Measurements from ENCODE around the gene CAMSAP2. TPM values are rescaled to one million over a fixed set of nuclear protein-coding genes. Genes with fewer than 3 reads are reported as not detected.

The CAMSAP2 gene, protein sequence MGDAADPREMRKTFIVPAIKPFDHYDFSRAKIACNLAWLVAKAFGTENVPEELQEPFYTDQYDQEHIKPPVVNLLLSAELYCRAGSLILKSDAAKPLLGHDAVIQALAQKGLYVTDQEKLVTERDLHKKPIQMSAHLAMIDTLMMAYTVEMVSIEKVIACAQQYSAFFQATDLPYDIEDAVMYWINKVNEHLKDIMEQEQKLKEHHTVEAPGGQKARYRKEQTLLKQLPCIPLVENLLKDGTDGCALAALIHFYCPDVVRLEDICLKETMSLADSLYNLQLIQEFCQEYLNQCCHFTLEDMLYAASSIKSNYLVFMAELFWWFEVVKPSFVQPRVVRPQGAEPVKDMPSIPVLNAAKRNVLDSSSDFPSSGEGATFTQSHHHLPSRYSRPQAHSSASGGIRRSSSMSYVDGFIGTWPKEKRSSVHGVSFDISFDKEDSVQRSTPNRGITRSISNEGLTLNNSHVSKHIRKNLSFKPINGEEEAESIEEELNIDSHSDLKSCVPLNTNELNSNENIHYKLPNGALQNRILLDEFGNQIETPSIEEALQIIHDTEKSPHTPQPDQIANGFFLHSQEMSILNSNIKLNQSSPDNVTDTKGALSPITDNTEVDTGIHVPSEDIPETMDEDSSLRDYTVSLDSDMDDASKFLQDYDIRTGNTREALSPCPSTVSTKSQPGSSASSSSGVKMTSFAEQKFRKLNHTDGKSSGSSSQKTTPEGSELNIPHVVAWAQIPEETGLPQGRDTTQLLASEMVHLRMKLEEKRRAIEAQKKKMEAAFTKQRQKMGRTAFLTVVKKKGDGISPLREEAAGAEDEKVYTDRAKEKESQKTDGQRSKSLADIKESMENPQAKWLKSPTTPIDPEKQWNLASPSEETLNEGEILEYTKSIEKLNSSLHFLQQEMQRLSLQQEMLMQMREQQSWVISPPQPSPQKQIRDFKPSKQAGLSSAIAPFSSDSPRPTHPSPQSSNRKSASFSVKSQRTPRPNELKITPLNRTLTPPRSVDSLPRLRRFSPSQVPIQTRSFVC (N-terminal part only)
- 15.0 to 26.2 TPM (median 18.8 TPM) in 5 replicates for total RNA-seq (2022; extraction: Qiagen RNA extraction)

DNA sequence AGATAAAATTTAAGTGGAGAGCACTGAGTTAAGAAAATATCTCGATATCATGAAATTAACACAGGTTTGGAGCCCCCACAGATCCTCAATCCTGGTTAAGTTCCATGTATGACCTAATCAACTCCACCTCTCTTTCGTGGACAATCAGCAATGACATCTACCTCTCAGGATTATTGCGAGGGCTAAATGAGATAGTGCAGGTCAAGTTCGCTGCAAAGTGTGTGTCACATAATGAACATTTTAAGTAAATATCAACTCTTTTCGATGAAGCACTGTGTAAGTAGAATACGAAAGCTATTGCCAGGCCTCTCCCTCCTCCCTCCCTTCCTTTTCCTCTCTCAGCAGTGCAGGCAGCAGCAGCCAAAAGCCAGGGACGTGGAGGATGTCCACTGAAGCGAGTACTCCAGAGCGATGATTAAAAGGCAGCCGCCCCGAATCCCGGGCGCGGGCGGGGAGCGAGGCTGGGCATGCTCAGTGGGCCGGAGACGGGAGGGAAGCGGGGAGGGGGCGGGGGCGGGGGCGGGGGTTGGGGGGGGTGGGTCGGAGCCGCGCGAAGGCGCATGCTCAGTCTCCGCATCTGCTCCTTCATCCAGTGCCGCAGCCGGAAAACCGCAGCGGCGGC is at the start of gene CAMSAP2:
TSS of gene CAMSAP2 (plus strand) at position 567 of the 622 bp plus-strand sequence. CDS start 935 bp downstream, outside the sequence.

DNA sequence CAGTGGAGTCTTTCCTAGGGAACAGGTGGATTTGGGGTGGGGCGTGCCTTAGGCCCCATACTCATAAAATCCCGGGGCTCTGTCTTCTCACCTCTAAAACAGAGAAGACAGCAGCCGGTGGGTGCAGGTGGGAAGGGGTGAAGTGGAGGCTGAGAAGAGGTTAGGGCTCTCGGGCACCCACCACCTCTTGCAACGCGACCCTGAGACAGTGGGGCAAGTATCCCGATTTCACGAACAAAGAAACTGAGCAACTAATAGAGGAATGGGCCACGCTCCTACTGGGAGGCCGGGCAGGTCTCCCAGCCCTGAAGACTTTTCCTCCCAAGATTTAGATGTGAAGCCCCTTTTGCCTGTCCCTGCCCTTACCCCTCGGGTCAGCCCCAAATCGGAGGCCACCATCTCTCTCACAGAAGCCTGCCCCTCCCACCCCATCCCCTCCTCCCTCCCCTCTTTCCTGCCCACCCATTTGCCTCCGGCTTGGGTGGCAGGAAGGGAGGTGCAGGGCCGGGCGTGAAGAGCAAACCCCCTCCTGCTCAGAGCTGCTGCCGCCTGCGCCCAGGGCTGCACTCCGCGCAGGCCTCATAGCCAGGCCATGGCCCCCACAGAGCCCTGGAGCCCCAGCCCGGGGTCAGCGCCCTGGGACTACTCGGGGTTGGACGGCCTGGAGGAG is 133.9 kb downstream of the CAMSAP2 start, which contains the start of gene GPR25:
TSS of gene GPR25 (plus strand) at position 536 of the 670 bp plus-strand sequence. CDS start at position 593, 57 bp downstream.

DNA sequence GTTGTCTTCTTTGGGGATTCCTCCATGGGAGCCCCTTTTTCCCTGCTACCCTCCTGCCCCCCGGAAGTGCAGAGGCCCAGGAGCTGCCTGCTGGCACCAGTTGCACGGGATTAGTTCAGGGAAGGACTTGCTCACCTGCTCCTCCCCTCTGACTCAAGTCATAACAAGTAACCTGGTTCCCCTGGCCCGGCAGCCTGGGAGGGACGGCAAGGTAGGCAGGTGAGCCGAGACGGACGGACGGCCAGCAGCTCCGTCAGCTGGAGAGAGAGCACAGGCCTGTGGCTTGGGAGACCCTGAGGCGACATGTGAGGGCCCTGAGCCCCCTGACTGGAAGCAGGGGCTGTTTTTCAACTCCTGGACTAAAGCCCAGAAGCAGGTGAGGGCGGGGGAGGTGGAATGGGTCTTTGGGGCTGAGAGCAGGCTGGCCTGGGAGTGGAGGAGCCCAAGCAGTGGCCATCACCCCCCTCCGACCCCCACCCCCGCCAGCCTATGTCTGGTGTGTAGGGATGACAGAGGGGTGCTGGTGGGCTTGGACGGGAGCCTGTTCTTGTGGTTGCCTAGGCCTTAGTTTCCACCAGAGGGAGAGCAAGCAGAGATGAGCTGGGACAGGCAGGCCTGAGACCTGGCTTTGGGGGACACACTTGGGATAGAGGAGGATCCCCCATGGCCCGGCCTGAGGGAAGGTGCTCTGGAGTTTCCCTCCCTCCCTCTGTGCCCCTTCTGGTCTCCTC is 156.2 kb downstream of the CAMSAP2 start, which contains the start of gene INAVA:
TSS of gene INAVA (plus strand) at position 189 of the 731 bp plus-strand sequence. CDS start 3,501 bp downstream, outside the sequence.

Other genes starting within 250 kb of the CAMSAP2 start
- gene KIF14, start 118.1 kb upstream of the CAMSAP2 start, total RNA-seq (2022; extraction: Qiagen RNA extraction): 6.5 to 12.2 TPM (median 9.9 TPM) in 5 replicates
- 11.0 to 15.8 TPM (median 13.2 TPM) in 5 replicates for gene DDX59, start 69.0 kb upstream of the CAMSAP2 start, total RNA-seq (2022; extraction: Qiagen RNA extraction)
- not detected in 5 replicates for gene GPR25, start 134.1 kb downstream of the CAMSAP2 start, total RNA-seq (2022; extraction: Qiagen RNA extraction)
- gene INAVA, start 156.0 kb downstream of the CAMSAP2 start, total RNA-seq (2022; extraction: Qiagen RNA extraction): 39.8 to 52.8 TPM (median 45.0 TPM) in 5 replicates